Measurements from ENCODE around the gene DNAJC5. TPM values are rescaled to one million over a fixed set of nuclear protein-coding genes. Genes with fewer than 3 reads are reported as not detected.
A peak's percentile ranks its signal among the peaks of the same experiment; 100 is the strongest.

DNAJC5 gene
- total RNA-seq, 2 experiments from 2014 or later: 32.2 to 32.5 TPM

DNA sequence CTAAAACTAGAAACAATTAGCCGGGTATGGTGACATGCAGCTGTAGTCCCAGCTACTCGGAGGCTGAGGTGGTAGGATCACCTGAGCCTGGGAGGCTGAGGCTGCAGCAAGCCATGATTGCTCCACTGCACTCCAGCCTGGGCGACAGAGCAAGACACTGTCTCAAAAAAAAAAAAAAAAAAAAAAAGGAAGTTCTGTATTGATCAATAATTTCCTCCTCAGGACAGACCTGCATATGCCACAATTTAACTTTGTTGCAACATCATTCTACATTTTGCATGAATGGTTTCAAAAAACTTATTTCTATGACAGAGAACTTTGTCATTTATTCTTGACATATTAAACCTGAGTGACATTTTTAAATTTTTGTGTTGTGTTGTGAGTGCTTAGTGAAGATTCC lies 5.5 kb downstream of the DNAJC5 start:
- H3K36me3 Mint-ChIP-seq (ENCODE audit: low read depth): peaks cover 40% of the 10 kb centered on the region
- DNase-seq: no peak
- POLR2A ChIA-PET: no interaction called here
- CTCF ChIA-PET: interaction anchor here (1.3 to 2.8 kb wide), 2 partner anchors 9 to 73 kb away, joined by 5 to 9 read pairs; no protein-coding TSS in a partner anchor
- no peak overlapping the region for H3K27ac Mint-ChIP-seq
- H3K4me3 Mint-ChIP-seq: no peak overlapping the region
- no peaks in the 10 kb centered on the region for H3K9me3 Mint-ChIP-seq
- no peak for ATAC-seq
- H3K27me3 Mint-ChIP-seq: no peaks in the 10 kb centered on the region
- TF ChIP-seq, protein P1, sequence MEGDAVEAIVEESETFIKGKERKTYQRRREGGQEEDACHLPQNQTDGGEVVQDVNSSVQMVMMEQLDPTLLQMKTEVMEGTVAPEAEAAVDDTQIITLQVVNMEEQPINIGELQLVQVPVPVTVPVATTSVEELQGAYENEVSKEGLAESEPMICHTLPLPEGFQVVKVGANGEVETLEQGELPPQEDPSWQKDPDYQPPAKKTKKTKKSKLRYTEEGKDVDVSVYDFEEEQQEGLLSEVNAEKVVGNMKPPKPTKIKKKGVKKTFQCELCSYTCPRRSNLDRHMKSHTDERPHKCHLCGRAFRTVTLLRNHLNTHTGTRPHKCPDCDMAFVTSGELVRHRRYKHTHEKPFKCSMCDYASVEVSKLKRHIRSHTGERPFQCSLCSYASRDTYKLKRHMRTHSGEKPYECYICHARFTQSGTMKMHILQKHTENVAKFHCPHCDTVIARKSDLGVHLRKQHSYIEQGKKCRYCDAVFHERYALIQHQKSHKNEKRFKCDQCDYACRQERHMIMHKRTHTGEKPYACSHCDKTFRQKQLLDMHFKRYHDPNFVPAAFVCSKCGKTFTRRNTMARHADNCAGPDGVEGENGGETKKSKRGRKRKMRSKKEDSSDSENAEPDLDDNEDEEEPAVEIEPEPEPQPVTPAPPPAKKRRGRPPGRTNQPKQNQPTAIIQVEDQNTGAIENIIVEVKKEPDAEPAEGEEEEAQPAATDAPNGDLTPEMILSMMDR (IDR thresholded peaks at IDR 0.05): no peak
- peaks cover 53% of the 10 kb centered on the region for H3K4me1 Mint-ChIP-seq (ENCODE audit: low read depth)
- intact Hi-C loops (cut with micrococcal nuclease): no loop called here

DNA sequence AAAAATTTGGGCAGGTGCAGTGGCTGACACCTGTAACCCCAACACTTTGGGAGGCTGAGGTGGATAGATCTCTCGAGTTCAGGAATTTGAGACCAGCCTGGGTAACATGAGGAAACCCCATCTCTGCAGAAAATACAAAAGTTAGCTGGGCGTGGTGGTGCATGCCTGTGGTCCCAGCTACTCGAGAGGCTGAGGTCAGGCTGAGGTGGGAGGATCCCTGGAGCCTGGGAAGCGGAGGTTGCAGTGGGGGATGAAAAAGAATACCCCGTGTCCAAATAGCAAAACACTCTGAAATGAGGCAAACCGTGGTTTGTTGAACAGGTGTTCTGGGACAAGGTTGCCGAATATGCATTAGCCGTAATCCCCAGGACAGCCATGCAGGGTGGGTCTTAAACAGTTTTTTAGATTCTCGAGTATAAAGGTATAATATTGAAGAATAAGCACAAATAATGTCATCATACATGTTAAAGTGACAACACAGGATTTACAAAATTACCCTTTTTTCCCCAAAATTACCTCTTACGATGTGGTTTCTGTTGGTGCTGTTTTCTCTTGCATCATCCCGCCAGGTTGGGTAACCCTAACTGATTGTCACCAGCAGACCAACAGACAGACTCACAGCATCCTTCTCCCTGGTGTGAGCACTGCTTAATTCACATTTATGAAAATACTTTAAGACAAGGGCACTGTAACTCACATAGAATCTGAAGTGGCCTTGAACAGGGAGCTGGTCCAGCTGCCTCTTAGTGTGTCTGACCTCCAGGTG lies 9.1 kb downstream of the DNAJC5 start:
- ChIA-PET CTCF (interaction anchor here (1.2 kb wide), 1 partner anchor 70 kb away, joined by 3 read pairs; no protein-coding TSS in a partner anchor), POLR2A (interaction anchor here (1.0 kb wide), 1 partner anchor 8 kb away, joined by 4 read pairs; no protein-coding TSS in a partner anchor)
- Mint-ChIP-seq H3K9me3 (no peaks in the 10 kb centered on the region), H3K27ac (peak overlapping the region; percentile 42), H3K4me1 (ENCODE audit: low read depth) (peaks cover 43% of the 10 kb centered on the region), H3K27me3 (no peaks in the 10 kb centered on the region), H3K36me3 (ENCODE audit: low read depth) (peaks cover 25% of the 10 kb centered on the region), H3K4me3 (no peak overlapping the region)
- no peak for DNase-seq
- TF ChIP-seq, protein P1 (IDR thresholded peaks at IDR 0.05): no peak
- intact Hi-C loops (cut with micrococcal nuclease): no loop called here
- no peak for ATAC-seq

DNA sequence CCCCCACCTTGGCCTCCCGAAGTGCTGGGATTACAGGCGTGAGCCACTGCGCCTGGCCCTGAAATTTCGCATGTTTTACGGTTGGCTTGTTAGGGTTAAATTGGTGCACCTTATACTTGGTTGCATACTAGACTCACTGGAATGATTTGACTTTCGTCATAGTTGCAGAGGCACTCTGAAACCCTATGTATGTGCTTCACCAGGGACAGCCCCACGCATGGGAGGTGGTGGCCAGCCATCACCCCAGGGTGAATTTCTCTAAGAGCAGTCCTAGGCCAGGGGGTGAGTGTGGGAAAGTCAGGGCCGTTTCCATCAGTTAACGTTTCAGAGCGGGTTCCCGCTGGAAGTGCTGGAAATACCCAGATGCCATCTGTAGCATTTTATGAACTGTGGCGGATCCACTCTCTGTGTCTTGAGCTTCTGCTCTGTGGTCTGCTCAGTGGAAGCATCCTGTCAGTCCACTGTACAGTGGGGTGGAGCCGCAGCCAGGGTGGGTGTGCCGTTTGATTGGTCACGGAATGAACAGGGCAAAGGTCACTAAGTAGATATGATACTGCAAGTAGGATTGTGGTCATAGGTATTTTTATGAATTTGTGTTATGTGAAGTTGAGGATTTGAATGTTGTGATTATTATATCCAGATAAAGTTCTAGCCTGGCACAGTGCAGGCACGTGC lies 13.2 kb downstream of the DNAJC5 start:
- DNase-seq: no peak
- Mint-ChIP-seq H3K36me3 (ENCODE audit: low read depth) (peaks cover 13% of the 10 kb centered on the region), H3K4me1 (ENCODE audit: low read depth) (peaks cover 39% of the 10 kb centered on the region), H3K27ac (no peak overlapping the region), H3K4me3 (no peak overlapping the region), H3K27me3 (no peaks in the 10 kb centered on the region), H3K9me3 (no peaks in the 10 kb centered on the region)
- intact Hi-C loops (cut with micrococcal nuclease): no loop called here
- TF ChIP-seq, protein P1 (IDR thresholded peaks at IDR 0.05): no peak
- ATAC-seq: no peak
- CTCF ChIA-PET: interaction anchor here (3.0 kb wide), 1 partner anchor 66 kb away, joined by 14 read pairs; no protein-coding TSS in a partner anchor
- POLR2A ChIA-PET: no interaction called here

DNA sequence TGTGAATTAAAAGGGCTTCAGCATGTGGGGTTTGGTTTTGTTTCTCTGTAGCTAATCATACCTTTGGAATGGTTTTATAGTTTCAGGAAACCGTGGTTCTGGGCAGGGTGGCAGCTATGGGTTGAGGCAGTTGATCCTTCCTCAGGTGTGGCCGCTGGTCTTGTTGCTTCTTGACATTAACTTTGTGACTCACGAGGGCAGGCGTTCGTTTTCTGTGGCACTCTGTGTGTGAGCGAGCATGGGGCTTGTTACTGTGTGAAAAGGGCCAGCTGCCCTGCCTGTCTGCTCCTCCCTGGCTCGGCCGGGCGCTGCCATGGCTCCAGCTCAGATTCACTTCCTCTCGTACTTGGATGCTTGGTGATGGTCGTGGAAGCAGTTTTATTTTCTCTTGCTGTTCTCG lies 16.2 kb downstream of the DNAJC5 start:
- intact Hi-C loops (cut with micrococcal nuclease): no loop called here
- no peak overlapping the region for H3K4me3 Mint-ChIP-seq
- peaks cover 20% of the 10 kb centered on the region for H3K36me3 Mint-ChIP-seq (ENCODE audit: low read depth)
- ChIA-PET CTCF (interaction anchor here (1.7 to 2.5 kb wide), 2 partner anchors 62 to 128 kb away, joined by 6 to 14 read pairs; no protein-coding TSS in a partner anchor), POLR2A (interaction anchor here (0.7 to 0.8 kb wide), 2 partner anchors 10 to 40 kb away, joined by 3 to 4 read pairs; no protein-coding TSS in a partner anchor)
- DNase-seq: no peak
- no peaks in the 10 kb centered on the region for H3K9me3 Mint-ChIP-seq
- H3K4me1 Mint-ChIP-seq (ENCODE audit: low read depth): peaks cover 38% of the 10 kb centered on the region
- ATAC-seq: peak; percentile 27
- no peaks in the 10 kb centered on the region for H3K27me3 Mint-ChIP-seq
- peak overlapping the region; percentile 3 for H3K27ac Mint-ChIP-seq
- TF ChIP-seq, protein P1 (IDR thresholded peaks at IDR 0.05): no peak

DNA sequence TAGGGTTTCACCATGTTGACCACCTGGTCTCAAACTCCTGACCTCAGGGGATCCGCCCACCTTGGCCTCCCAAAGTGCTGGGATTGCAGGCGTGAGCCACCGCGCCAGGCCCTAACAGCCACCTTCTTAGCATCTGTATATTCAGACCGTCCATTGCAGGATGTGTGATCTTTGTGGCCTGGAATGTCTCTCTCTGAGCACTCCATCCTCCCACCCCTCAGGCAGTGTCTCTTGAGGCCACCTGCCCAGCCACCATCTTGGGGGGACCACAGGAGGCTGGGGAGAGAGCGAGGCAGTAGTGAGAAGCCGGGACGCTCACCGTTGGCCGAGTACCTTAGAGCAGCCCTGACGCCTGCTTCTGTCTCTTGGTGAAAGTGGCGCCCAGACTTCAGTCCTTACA lies 18.8 kb downstream of the DNAJC5 start:
- Mint-ChIP-seq H3K4me1 (ENCODE audit: low read depth) (peaks cover 25% of the 10 kb centered on the region), H3K4me3 (no peak overlapping the region), H3K27me3 (no peaks in the 10 kb centered on the region), H3K36me3 (ENCODE audit: low read depth) (peaks cover 22% of the 10 kb centered on the region), H3K9me3 (no peaks in the 10 kb centered on the region), H3K27ac (no peak overlapping the region)
- ChIA-PET CTCF (no interaction called here), POLR2A (no interaction called here)
- DNase-seq (no peak), ATAC-seq (no peak)
- intact Hi-C loops (cut with micrococcal nuclease): no loop called here
- TF ChIP-seq, protein P1 (IDR thresholded peaks at IDR 0.05): no peak

All from activated CD8-positive, alpha-beta T cell treated with anti-CD3 and anti-CD28 coated beads for 36 hours (primary cell).